ENCODE results near the gene TNRC6B.

DNA sequence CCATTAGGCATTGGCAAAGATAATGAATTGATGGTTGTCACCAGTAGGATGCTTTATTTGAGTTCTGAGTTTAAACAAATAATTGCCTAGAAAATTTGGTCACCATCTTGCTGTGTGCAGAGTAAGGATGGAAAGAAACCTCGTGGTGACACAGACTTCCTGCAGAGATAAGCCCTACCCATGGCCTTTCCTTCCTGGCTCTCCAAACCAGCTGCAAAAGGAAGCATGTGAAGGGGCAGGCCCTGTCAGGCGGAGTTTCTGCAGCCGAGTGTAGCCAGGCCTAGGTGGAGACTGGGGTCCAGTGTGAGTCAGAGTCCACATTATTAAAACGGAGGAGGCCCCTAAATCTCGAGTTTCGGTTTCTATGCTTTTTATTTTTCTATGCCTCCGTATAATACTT is 85.5 kb downstream of the TNRC6B start:
- TF ChIP-seq CTCF (IDR thresholded peaks at IDR 0.05; ENCODE audit: poor library complexity) = no peak
- no peak for TF ChIP-seq EZH2 (IDR thresholded peaks at IDR 0.05; ENCODE audit: borderline replicate concordance)
- TF ChIP-seq EZH2phosphoT487 (IDR thresholded peaks at IDR 0.05; ENCODE audit: low read depth, severe bottlenecking, unreplicated experiment) = no peak
